GM18507 (cell line): ENCODE results near the gene MSI2.

Experiments used
- DNase-seq: peaks from one replicate; pipeline ENCODE4 v3.0.0; 2011; ENCODE audit warnings: low read depth; ENCODE audit not compliant: insufficient read length; ENCODE audit errors: extremely low spot score
- FAIRE-seq: peaks from 2 replicates; lab custom pipeline; 2011; peaks lifted over from hg19 to GRCh38; lab: Jason Lieb, UNC

MSI2 gene

GRCh38 chr17:57502811-57503241 lies 246.5 kb downstream of the MSI2 start:
- no peak for FAIRE-seq
- DNase-seq, result no peak

DNA sequence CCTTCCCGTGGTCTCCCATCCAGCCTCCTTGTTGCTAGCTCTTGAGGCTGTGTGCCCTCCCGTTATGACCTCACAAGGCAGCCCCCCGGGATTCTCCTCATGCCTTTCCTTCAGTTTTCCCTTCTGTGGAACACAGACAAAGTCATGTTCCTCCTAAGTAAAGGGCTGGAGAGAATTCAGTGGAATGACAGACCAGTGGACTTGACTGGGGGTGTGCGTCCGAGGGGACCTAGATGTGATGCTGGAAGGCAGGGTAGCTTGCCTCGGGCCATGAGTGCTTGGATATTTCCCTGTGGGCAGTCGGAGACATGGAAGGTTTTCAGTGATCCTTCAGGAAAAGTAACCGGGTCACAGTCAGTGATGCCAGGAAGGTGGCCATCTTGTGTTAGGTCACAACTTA lies 247.9 kb downstream of the MSI2 start:
- FAIRE-seq, result no peak
- DNase-seq, result no peak

DNA sequence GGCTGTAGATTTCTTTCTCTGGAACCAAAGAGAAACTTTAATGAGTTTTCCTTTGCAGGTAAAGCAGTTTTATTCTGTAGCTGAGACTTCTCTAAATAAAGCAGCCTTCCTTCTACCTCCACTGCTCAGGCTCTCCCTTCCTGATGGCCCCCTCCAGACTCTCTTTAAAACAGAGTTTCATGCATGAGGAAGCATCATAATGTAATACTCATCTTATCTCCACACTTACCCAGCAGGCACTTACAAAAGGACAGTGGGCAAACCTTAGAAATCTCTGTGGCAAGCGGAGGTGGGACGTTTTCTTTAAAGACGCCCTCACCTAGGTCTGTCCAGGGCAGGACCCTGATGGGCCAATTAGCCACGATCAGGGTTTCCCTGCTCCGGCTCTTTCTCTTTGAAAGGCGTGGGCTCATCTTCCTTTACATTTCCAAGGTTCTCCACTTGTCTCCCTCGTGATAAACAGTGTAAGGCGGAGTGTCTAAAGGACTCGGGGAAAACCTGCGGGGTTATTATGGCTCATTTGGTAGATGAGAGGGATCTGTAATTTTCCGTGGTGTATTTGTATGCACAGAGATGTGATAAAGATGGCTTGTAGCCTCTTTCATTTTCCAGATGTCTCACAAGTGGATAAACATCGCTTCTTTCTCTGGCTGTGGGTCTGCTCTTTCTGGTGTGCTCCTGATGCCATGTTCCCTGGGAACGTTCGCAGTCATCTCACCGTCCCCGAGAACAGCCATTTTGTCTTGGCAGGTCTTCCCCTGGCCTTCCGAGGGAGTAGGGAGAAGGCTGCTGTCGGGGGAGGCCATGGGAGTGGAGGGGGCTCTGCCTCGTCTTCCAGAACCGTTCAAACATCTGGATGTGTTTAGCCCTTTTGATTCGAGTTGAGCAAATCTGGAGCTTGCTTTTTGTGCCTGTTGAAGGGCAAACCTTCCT lies 249.8 kb downstream of the MSI2 start:
- no peak for FAIRE-seq
- no peak for DNase-seq

GRCh38 chr17:57506774-57507127 lies 250.4 kb downstream of the MSI2 start:
- DNase-seq (no peak), FAIRE-seq (no peak)

- DNase-seq, result no peak
- FAIRE-seq, result no peak
These were observed 251.5 kb downstream of the MSI2 start for GRCh38 chr17:57507828-57508227.

DNA sequence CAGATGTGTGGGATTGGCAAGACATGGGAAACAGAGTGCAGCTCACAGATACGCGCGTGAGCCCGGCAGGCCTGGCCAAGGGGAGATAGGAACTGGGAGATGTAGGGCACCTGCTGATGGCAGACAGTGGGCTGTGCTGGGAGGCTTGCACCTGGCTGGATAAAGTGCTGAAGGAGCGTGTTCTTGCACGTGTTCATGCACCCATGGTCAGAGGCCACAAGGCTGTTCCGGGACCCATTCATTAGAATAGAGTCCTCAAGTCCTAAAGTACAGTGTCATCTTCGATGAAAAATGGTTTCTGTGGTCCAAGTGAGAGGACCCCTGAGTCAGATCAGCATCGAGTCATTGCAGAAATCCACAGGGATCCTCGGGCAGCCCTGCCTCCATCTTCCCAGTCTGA lies 252.3 kb downstream of the MSI2 start:
- no peak for FAIRE-seq

DNA sequence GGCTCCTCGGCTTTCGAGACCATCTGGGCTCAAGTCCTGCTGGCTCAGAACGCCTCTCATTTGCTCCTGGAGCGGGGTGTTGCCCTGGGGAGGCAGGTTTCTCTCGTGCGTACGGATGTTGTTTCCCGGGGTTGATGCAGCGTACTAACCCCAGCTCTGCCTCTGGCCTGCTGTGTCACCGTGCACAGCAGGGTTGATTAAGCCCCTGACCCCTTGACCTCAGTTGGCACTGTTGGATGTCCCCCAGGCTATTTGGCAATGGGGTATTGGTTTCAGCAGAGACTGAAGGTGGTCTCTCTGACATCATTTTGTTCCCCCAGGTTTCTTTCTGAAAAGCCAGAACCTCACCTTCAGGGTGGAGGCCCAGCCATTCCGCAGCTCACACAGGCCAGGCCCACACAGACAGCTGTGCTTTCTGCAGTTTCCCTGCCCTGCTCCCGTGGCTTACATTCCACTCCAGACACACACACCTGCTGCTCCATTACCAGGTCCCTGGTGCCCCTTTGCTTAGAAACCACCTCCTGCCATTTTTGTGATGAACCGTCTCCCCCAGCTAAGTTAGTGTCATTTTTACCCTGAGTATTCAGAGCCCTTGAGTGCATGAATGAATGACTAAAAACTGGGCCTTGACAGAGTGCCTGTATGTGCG lies 255.3 kb downstream of the MSI2 start:
- FAIRE-seq, result no peak

More for the DNA sequence above, 252.3 kb downstream of the MSI2 start:
- DNase-seq, result no peak

GRCh38 chr17:57512258-57512657 lies 255.9 kb downstream of the MSI2 start:
- DNase-seq, result no peak
- FAIRE-seq, result no peak

More for the DNA sequence above, 255.3 kb downstream of the MSI2 start:
- DNase-seq, result no peak

- DNase-seq (no peak), FAIRE-seq (no peak)
These were observed 256.4 kb downstream of the MSI2 start for GRCh38 chr17:57512691-57513090.

- no peak for DNase-seq
- FAIRE-seq, result no peak
These were observed 257.2 kb downstream of the MSI2 start for GRCh38 chr17:57513569-57513968.

DNA sequence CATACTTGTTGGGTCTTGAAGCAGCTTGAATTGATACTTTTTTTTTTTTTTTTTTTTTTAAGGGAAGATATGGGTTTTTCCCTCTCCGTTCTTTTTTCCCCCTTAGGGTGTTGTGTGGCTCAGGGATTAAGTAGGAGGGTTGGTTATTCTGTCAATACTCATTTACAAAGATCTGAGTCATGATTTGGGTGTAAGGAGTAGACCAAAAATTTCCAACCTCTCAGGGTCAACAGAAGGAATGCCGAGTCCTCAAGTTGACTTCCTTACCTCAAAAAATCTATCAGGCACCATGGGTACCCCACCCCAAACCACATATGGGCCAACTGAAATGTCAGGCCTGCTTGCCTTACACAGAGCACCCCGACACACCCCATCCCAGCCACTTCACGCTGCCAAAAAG lies 258.3 kb downstream of the MSI2 start:
- no peak for FAIRE-seq
- no peak for DNase-seq

DNA sequence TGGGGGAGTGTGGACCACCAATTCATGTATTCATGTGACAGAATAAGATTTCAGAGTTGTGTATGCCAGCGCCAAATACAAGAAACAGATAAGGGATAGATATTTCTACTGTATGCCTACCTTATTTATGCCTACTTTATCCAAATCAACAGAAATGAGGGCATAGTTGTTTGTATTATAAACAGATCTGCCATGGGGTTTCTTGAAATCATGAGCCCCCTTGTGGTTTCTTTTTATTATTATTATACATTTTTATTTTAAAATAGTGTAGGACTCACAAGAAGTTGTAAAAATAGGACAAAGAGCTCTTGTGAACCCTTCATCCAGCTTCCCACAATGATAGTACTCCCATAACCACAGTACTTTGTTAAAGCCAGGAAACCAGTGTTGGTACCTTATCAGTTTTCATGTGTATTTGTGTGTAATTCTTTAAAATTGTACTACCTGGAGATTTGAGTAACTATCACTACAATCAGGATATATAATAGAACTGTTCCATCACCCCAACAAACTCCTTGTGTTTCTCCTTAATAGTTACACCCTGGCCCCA lies 259.4 kb downstream of the MSI2 start:
- FAIRE-seq (no peak), DNase-seq (no peak)

DNA sequence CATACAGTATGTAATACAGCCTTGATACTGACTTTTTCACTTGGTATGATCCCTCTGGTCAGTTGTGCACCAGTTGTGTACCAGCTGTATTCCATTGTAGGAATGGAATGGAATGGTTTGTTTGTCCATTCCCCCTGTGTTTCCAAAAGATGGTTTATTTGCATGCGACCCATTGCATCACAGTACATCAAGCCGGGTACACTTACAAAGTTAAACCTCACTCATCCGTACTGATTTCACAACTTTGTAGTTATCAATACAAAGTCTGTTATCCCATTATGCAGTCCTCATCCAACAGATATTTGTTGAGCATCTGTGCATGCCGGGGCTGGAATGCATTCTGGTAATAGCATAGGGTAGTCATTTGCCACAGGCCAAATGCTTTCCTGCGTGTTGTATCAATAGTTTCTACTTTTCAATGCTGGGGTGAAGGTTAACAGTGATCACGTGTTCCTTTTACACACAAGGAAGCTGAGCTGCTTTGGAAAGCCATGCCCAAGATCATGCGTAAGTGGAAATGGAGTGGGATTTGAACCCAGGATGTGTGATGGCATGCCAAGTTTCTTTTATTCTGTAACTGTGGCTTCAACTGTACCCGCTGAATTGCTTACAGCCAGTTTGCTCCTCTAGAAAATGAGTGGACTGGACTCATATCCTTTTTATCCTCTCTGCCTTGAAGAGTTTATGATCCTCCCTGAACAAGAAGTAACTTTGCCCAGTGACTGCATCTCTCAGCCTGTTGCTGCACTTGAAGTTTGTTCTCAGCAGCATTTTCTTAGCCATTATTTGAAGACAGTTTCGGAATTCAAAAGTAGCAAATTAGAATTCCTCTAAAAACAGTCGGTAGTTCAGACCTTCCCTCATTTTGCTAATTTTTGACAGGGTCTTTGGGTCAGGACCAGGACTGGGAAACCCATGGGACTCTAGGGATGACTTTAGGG lies 260.2 kb downstream of the MSI2 start:
- DNase-seq (no peak), FAIRE-seq (no peak)

GRCh38 chr17:57517273-57517631 lies 260.9 kb downstream of the MSI2 start:
- FAIRE-seq (no peak), DNase-seq (no peak)

GRCh38 chr17:57517632-57518456 lies 261.5 kb downstream of the MSI2 start:
- DNase-seq (no peak), FAIRE-seq (no peak)

DNA sequence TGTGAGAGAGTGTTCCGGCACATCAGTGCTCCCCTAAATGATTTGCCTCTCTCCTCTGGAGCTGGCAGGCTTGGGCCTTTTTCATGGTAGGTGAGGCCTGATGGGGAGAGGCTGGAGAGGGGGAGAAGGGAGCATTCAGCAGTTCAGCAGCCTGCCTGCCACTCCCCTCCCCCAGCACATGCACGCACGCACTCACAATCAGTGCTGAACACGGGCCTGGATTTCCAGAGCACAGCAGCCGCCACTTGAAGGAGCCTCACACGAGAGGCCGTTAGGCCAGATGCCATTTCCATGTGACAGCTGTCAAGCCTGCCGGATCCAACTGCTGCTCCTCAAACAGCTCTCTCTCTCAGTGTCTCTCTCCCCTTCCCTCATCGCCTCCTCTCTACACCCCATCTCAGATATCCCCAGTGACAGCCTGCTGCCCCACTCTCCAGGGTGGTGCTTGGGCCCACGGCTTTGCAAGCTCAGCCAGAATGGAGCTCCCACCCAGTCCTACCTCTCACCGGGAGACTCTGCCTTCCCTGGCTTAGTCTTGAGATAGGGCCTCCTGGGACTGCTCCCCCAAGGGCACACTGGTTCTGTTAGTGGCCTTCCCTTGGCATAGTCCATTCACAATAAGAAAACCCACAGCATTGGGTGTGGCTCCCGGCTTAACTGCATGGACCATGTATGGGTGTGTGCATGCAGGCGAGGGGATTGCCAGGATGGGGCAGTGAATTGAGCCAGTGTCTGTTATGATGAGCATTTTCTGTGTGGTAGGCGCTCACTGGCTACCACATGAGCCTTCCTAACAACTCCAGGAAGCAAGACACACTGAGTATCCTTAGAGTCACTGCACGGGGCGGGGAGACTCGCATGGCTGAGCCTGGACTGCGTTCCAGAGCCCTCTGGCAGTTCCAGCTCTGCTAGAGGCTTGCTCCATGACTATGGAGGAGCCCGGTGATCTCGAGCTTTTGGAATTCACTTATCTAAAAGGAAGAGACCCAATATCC lies 262.6 kb downstream of the MSI2 start:
- no peak for FAIRE-seq
- DNase-seq, result no peak

- no peak for FAIRE-seq
- no peak for DNase-seq
These were observed 263.5 kb downstream of the MSI2 start for GRCh38 chr17:57519800-57520199.

DNA sequence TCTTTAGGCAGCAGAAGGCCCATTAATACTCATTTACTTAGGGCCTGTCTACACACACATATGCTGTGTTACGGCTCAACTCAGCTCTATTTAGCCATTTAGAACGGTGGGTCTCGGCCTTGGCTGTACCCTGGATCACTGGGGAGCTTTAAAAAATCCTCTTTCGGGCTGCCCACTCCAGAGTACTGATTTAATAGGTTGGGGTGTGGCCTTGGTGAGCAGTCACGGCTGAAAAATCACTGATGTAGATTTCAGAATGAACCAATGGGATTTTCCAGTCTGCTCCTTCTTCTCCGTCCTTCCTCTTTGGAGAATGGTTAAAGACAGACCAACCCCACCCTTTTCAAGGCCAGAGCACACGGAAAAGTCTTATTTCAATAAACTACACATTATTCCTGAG lies 265.3 kb downstream of the MSI2 start:
- no peak for DNase-seq
- no peak for FAIRE-seq
